Trophoblast cell (in vitro differentiated cells and primary cell): ENCODE results near the gene SLC33A1.
"Not testable (repeated sequence)": the region's sequence is repeated elsewhere in the genome, so short reads cannot be mapped to it uniquely, and the experiment has no call there.

ENCODE experiments used
- DNase-seq, 2 donors: peaks; one replicate each; pipeline ENCODE4 v3.0.0-alpha.2; 2016
- H2AFZ ChIP-seq: 2 replicates; pipeline ENCODE4 v1.6.1; 2013; ENCODE audit warnings: low read length, moderate library complexity, mild to moderate bottlenecking; ENCODE audit not compliant: insufficient read depth, poor library complexity
- H2AK5ac ChIP-seq: 2 replicates; pipeline ENCODE4 v1.6.1; 2013; ENCODE audit warnings: mild to moderate bottlenecking, low read length
- H2BK120ac ChIP-seq: 2 replicates; pipeline ENCODE4 v1.6.1; 2013; ENCODE audit warnings: low read length, mild to moderate bottlenecking, moderate library complexity; ENCODE audit not compliant: insufficient read depth, poor library complexity
- H2BK12ac ChIP-seq: 2 replicates; pipeline ENCODE4 v1.6.1; 2013; ENCODE audit warnings: mild to moderate bottlenecking, low read length, moderate library complexity
- H2BK5ac ChIP-seq: 2 replicates; pipeline ENCODE4 v1.6.1; 2013; ENCODE audit warnings: low read length, low read depth, moderate library complexity, mild to moderate bottlenecking; ENCODE audit not compliant: poor library complexity
- H3K14ac ChIP-seq: 2 replicates; pipeline ENCODE4 v1.6.1; 2013; ENCODE audit warnings: mild to moderate bottlenecking, low read length
- H3K18ac ChIP-seq: 2 replicates; pipeline ENCODE4 v1.6.1; 2013; ENCODE audit warnings: mild to moderate bottlenecking, low read length
- H3K23ac ChIP-seq: 2 replicates; pipeline ENCODE4 v1.6.1; 2013; ENCODE audit warnings: low read length
- H3K27ac ChIP-seq: 2 replicates; pipeline ENCODE4 v1.5.1; 2013; ENCODE audit warnings: low read depth, mild to moderate bottlenecking, inconsistent platforms, low read length, moderate library complexity
- H3K27me3 ChIP-seq: 2 replicates; pipeline ENCODE4 v1.6.1; 2013; ENCODE audit warnings: inconsistent platforms, mild to moderate bottlenecking, low read length, moderate library complexity; ENCODE audit not compliant: insufficient read depth
- H3K36me3 ChIP-seq, 2 experiments: 1 replicate in 1 of 2; 2 replicates in 1 of 2; pipeline ENCODE4 v1.6.1; 2013; ENCODE audit warnings: low read length in 2 of 2, mild to moderate bottlenecking in 2 of 2, moderate library complexity in 1 of 2; ENCODE audit not compliant: insufficient read depth in 2 of 2, control insufficient read depth in 1 of 2
- H3K4ac ChIP-seq: 2 replicates; pipeline ENCODE4 v1.6.1; 2013; ENCODE audit warnings: low read depth, mild to moderate bottlenecking, low read length, moderate library complexity
- H3K4me1 ChIP-seq, 2 experiments: 1 replicate in 1 of 2; 2 replicates in 1 of 2; pipeline ENCODE4 v1.6.1; 2013; ENCODE audit warnings: low read length in 2 of 2, mild to moderate bottlenecking in 2 of 2, moderate library complexity in 1 of 2; ENCODE audit not compliant: insufficient read depth in 2 of 2, control insufficient read depth in 1 of 2
- H3K4me2 ChIP-seq: 2 replicates; pipeline ENCODE4 v1.6.1; 2013; ENCODE audit warnings: inconsistent platforms, mild to moderate bottlenecking, low read length, moderate library complexity
- H3K4me3 ChIP-seq: 2 replicates; pipeline ENCODE4 v1.5.1; 2013; ENCODE audit warnings: mild to moderate bottlenecking, low read depth, low read length, inconsistent platforms
- H3K79me1 ChIP-seq: one replicate; pipeline ENCODE4 v1.6.1; 2013; ENCODE audit warnings: low read length
- H3K79me2 ChIP-seq: 2 replicates; pipeline ENCODE4 v1.6.1; 2013; ENCODE audit warnings: low read length, mild to moderate bottlenecking; ENCODE audit not compliant: control insufficient read depth, insufficient read depth, poor library complexity
- H3K9ac ChIP-seq: 2 replicates; pipeline ENCODE4 v1.6.1; 2013; ENCODE audit warnings: mild to moderate bottlenecking, low read length
- H3K9me3 ChIP-seq: 2 replicates; pipeline ENCODE4 v1.6.1; 2013; ENCODE audit warnings: low read depth, mild to moderate bottlenecking, control low read depth, inconsistent platforms, low read length; ENCODE audit not compliant: insufficient read depth
- H4K12ac ChIP-seq: 2 replicates; pipeline ENCODE4 v1.6.1; 2013; ENCODE audit warnings: low read depth, mild to moderate bottlenecking, low read length, moderate library complexity
- H4K8ac ChIP-seq: 2 replicates; pipeline ENCODE4 v1.6.1; 2013; ENCODE audit warnings: low read depth, mild to moderate bottlenecking, low read length, moderate library complexity
- H4K91ac ChIP-seq: one replicate; pipeline ENCODE4 v1.6.1; 2013; ENCODE audit warnings: low read depth, mild to moderate bottlenecking, low read length, moderate library complexity
- WGBS: extraction: QIAGEN DNeasy Blood & Tissue Kit; methylation state at CpG from one replicate; pipeline ENCODE4 v1.1.7; 2013; ENCODE audit warnings: missing lambda C conversion rate; ENCODE audit not compliant: insufficient read length, insufficient coverage; ENCODE audit errors: extremely low coverage; 5-methylcytosine and 5-hydroxymethylcytosine counted together

Gene SLC33A1

DNA sequence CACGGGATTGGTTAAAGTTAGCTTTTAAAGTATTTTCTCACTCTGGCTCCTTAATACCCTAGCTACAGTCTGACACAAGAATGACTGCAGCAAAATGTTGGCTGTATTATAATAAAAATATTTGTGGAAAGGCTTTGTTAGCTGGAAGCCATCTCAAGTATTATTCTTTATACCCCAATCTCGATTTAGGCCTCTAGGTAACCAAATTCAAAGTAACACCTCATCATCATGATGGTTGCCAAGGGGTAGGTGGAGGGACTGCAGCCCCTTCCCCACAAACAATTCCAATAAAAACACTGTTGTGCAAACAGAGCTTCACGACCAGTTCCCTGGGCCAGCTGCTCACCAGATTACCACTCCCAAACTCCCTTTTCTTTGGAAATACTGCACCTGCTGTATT, 15.5 kb upstream of the SLC33A1 start:
- H3K4me1 ChIP-seq = peaks cover 0 to 2% of the 10 kb centered on the region in 2 experiments
- no peak for DNase-seq
- no peak overlapping the region for H3K18ac ChIP-seq
- no peaks in the 10 kb centered on the region for H3K27me3 ChIP-seq
- H4K91ac ChIP-seq = no peak overlapping the region
- H2BK120ac ChIP-seq = no peak overlapping the region
- H4K8ac ChIP-seq = peak overlapping the region; percentile 88
- no peak overlapping the region for H2BK12ac ChIP-seq
- no peak overlapping the region for H3K23ac ChIP-seq
- no peak overlapping the region for H3K4me3 ChIP-seq
- H3K4me2 ChIP-seq = peak overlapping the region; percentile 76
- H3K79me2 ChIP-seq = peaks cover 17% of the 10 kb centered on the region
- H3K27ac ChIP-seq = peak overlapping the region; percentile 28
- H3K79me1 ChIP-seq = peaks cover 14% of the 10 kb centered on the region
- no peak overlapping the region for H3K14ac ChIP-seq
- peaks cover 1% of the 10 kb centered on the region for H3K9me3 ChIP-seq
- WGBS = no CpG with 5 or more reads among the region's 3 CpGs
- H3K4ac ChIP-seq = no peak overlapping the region
- no peak overlapping the region for H3K9ac ChIP-seq
- no peak overlapping the region for H2AK5ac ChIP-seq
- H4K12ac ChIP-seq = no peak overlapping the region
- peak overlapping the region; percentile 84 for H2AFZ ChIP-seq
- peak overlapping the region; percentile 33 for H2BK5ac ChIP-seq
- no peaks in the 10 kb centered on the region for H3K36me3 ChIP-seq

DNA sequence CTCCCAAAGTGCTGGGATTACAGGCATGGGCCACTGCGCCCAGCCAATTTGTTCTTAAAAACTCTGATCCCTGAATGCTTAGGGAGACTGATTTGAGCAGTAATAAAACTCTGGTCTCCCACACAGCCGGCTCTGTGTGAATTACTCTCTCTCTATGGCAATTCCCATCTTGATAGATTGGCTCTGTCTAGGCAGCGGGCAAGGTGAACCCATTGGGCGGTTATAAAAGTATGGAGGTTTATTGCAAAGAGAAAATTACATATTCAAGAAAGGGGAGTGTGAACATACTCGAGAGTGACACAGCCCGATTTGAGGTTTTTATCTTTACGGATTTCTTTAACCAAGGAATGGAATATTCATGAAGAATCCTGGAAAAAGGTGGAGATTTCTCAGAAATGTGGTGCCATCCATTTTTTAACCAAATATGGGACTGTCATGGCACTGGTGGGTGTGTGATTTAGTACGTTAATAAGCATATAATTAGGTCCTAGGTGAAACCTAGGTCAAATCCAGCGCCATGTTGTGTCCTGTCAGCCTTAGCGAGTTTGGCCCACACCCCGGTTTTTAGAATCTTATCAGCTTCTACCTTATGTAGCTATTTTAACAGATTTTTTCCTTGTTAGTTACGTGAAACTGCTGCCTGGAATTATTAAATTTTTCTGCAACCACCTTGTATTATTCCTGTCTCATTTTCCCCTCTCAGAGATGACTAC, 9.0 kb upstream of the SLC33A1 start:
- no peak for DNase-seq
- no peak overlapping the region for H2AK5ac ChIP-seq
- H3K79me2 ChIP-seq = no peaks in the 10 kb centered on the region
- H3K4me1 ChIP-seq = no peaks in the 10 kb centered on the region
- H3K14ac ChIP-seq = no peak overlapping the region
- no peak overlapping the region for H3K18ac ChIP-seq
- H3K4ac ChIP-seq = no peak overlapping the region
- H3K4me3 ChIP-seq = no peak overlapping the region
- H3K36me3 ChIP-seq = no peaks in the 10 kb centered on the region
- H2BK12ac ChIP-seq = no peak overlapping the region
- H3K4me2 ChIP-seq = no peak overlapping the region
- H3K9me3 ChIP-seq = no peaks in the 10 kb centered on the region
- no peak overlapping the region for H2BK120ac ChIP-seq
- no peak overlapping the region for H3K9ac ChIP-seq
- H2BK5ac ChIP-seq = no peak overlapping the region
- no peak overlapping the region for H3K27ac ChIP-seq
- H4K12ac ChIP-seq = no peak overlapping the region
- no peaks in the 10 kb centered on the region for H3K79me1 ChIP-seq
- no peak overlapping the region for H4K8ac ChIP-seq
- no CpG with 5 or more reads among the region's 12 CpGs for WGBS
- no peak overlapping the region for H3K23ac ChIP-seq
- no peak overlapping the region for H4K91ac ChIP-seq
- no peaks in the 10 kb centered on the region for H3K27me3 ChIP-seq
- H2AFZ ChIP-seq = no peak overlapping the region

GRCh38 chr3:155862290-155862982, 8.2 kb upstream of the SLC33A1 start:
- H2BK12ac ChIP-seq, H3K79me2 ChIP-seq, H3K4me2 ChIP-seq, H2AK5ac ChIP-seq, H4K12ac ChIP-seq, H2BK120ac ChIP-seq, H3K14ac ChIP-seq, H3K4ac ChIP-seq, H3K79me1 ChIP-seq, H3K4me1 ChIP-seq, H3K27me3 ChIP-seq, H4K8ac ChIP-seq, DNase-seq, H2AFZ ChIP-seq, H3K9ac ChIP-seq, H3K27ac ChIP-seq, H3K23ac ChIP-seq, H3K36me3 ChIP-seq, H3K9me3 ChIP-seq, H4K91ac ChIP-seq, H3K18ac ChIP-seq, H3K4me3 ChIP-seq, H2BK5ac ChIP-seq: not testable (repeated sequence)
- WGBS = no CpG with 5 or more reads among the region's 12 CpGs

DNA sequence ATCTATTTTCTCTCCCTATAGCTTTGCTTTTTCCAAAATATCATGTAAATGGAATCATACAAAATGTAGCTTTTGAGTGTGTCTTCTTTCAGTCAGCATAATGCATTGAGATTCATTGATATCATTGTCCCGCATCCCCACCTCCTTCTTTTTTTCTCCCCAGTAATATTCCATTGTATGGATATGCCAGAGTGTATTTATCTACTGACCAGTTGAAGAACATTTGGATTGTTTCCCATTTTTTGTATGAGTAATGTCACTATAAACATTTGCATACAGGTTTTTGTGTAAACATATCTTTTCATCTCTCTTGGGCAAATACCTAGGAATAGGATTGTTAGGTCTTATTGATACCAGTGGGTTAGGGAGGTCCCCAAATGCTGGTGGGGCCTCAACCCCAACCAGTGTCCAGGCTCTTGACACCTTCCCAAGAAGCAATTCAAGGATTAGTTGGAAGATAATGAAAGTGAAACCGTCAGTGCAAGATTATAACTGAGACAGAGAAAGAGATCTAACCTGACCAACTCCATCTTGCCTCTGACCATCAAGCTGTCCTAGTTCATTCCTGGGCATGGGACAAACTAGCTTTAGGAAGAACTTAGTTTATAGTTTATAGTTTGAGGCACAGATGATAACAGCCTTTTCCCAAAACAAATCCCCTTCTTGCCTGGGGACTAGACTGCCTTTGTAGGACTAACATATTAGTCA, 7.4 kb upstream of the SLC33A1 start:
- Histone ChIP-seq H4K12ac (no peak overlapping the region), H3K4me1 (no peaks in the 10 kb centered on the region), H3K4me2 (no peak overlapping the region), H2BK12ac (no peak overlapping the region), H4K91ac (no peak overlapping the region), H2BK5ac (no peak overlapping the region), H4K8ac (no peak overlapping the region), H3K14ac (no peak overlapping the region), H3K79me1 (no peaks in the 10 kb centered on the region), H3K4ac (no peak overlapping the region), H3K23ac (no peak overlapping the region), H3K36me3 (no peaks in the 10 kb centered on the region), H2BK120ac (no peak overlapping the region), H3K9me3 (no peaks in the 10 kb centered on the region), H3K4me3 (no peak overlapping the region), H3K27me3 (no peaks in the 10 kb centered on the region), H3K27ac (no peak overlapping the region), H3K9ac (no peak overlapping the region), H3K79me2 (no peaks in the 10 kb centered on the region), H2AK5ac (no peak overlapping the region), H2AFZ (no peak overlapping the region), H3K18ac (no peak overlapping the region)
- no CpG with 5 or more reads among the region's 2 CpGs for whole genome bisulfite sequencing
- DNase-seq = no peak
